H1 (cell line): ENCODE data around the gene KRTDAP. TPM values are rescaled to one million over a fixed set of nuclear protein-coding genes. Genes with fewer than 3 reads are reported as not detected.

ENCODE experiments used
- CTCF ChIA-PET: fragments of 300-600 bp; sonication (Branson Sonifier 250); formaldehyde crosslinking; loops from one replicate; lab custom pipeline; 2021; ENCODE audit not compliant: partially characterized antibody; lab: Charles Lee
- POLR2A ChIA-PET: fragments of 300-600 bp; sonication (Branson Sonifier 250); formaldehyde crosslinking; loops from one replicate; lab custom pipeline; 2021; ENCODE audit warnings: inconsistent platforms; ENCODE audit not compliant: partially characterized antibody; lab: Charles Lee
- DNase-seq, 2 experiments: peaks; one replicate each; pipeline versions ENCODE4 v3.0.0 to v3.0.0-alpha.2; 2010 to 2022; ENCODE audit warnings: low spot score in 2 of 2, low read depth in 1 of 2, mixed read lengths in 1 of 2
- FAIRE-seq: peaks from 2 replicates; lab custom pipeline; 2011; peaks lifted over from hg19 to GRCh38; lab: Jason Lieb, UNC
- H2AFZ ChIP-seq: 2 replicates; pipeline ENCODE4 v1.8.1; 2012; ENCODE audit warnings: low read length, inconsistent platforms
- H2AK5ac ChIP-seq: 2 replicates; pipeline ENCODE4 v1.6.1; 2013; ENCODE audit warnings: low read depth, low read length
- H2BK120ac ChIP-seq: replicated peaks from 2 replicates; pipeline ENCODE3; 2013; ENCODE audit warnings: low read depth, low read length, inconsistent platforms
- H2BK12ac ChIP-seq: 2 replicates; pipeline ENCODE4 v1.6.1; 2013; ENCODE audit warnings: low read depth, low read length
- H2BK15ac ChIP-seq: 2 replicates; pipeline ENCODE4 v1.6.1; 2013; ENCODE audit warnings: low read length
- H2BK20ac ChIP-seq: 2 replicates; pipeline ENCODE4 v1.6.1; 2013; ENCODE audit warnings: low read length
- H2BK5ac ChIP-seq: 2 replicates; pipeline ENCODE4 v1.6.1; 2013; ENCODE audit warnings: low read depth, low read length
- H3K14ac ChIP-seq: 2 replicates; pipeline ENCODE4 v1.6.1; 2013; ENCODE audit warnings: inconsistent platforms; ENCODE audit not compliant: insufficient read length
- H3K18ac ChIP-seq: 2 replicates; pipeline ENCODE4 v1.6.1; 2013; ENCODE audit warnings: low read length; ENCODE audit errors: extremely low read depth
- H3K23ac ChIP-seq: 2 replicates; pipeline ENCODE4 v1.6.1; 2013; ENCODE audit warnings: inconsistent platforms; ENCODE audit not compliant: insufficient read length
- H3K23me2 ChIP-seq: 2 replicates; pipeline ENCODE4 v1.6.1; 2013; ENCODE audit warnings: low read depth, low read length
- H3K27ac ChIP-seq: 2 replicates; pipeline ENCODE4 v1.6.1; 2011; ENCODE audit warnings: low read depth, low read length, inconsistent platforms
- H3K27me3 ChIP-seq, 4 experiments: replicated peaks in 1 of 4; 1 replicate in 1 of 4; 2 replicates in 3 of 4; pipeline versions ENCODE4 v1.6.1 to v1.8.1; 2011 to 2013; ENCODE audit warnings: low read length in 3 of 4, mild to moderate bottlenecking in 3 of 4, inconsistent platforms in 2 of 4, mixed read lengths in 2 of 4, moderate library complexity in 1 of 4; ENCODE audit not compliant: control insufficient read depth in 3 of 4, insufficient read depth in 3 of 4; ENCODE audit errors: extremely low read depth in 1 of 4
- H3K36me3 ChIP-seq, 4 experiments: 2 replicates each; pipeline versions ENCODE4 v1.6.1 to v1.8.1; 2011 to 2013; ENCODE audit warnings: mild to moderate bottlenecking in 4 of 4, low read length in 3 of 4, moderate library complexity in 2 of 4, control low read depth in 1 of 4, inconsistent platforms in 1 of 4; ENCODE audit not compliant: insufficient read depth in 4 of 4, control insufficient read depth in 2 of 4
- H3K4ac ChIP-seq: replicated peaks from 2 replicates; pipeline ENCODE3; 2013; ENCODE audit warnings: low read length, low read depth, mixed read lengths, inconsistent platforms; ENCODE audit not compliant: insufficient read length
- H3K4me1 ChIP-seq, 4 experiments: replicated peaks in 1 of 4; 1 replicate in 1 of 4; 2 replicates in 3 of 4; pipeline versions ENCODE4 v1.6.1 to v1.8.1; 2011 to 2013; ENCODE audit warnings: low read length in 3 of 4, inconsistent platforms in 2 of 4, mixed read lengths in 1 of 4; ENCODE audit not compliant: insufficient read depth in 4 of 4, control insufficient read depth in 3 of 4
- H3K4me2 ChIP-seq, 2 experiments: 2 replicates each; pipeline versions ENCODE4 v1.6.1 to v1.8.1; 2011 to 2013; ENCODE audit warnings: low read depth in 2 of 2, low read length in 2 of 2, control low read depth in 1 of 2, inconsistent platforms in 1 of 2, mild to moderate bottlenecking in 1 of 2; ENCODE audit not compliant: insufficient read depth in 1 of 2
- H3K4me3 ChIP-seq, 4 experiments: fragments of 200-600, 300-600 bp in 1 of 4; sonication (generic), shearing (Covaris generic), sonication (Bioruptor Twin) in 1 of 4; 2 replicates each; pipeline versions ENCODE4 v1.5.1 to v1.8.1; 2011 to 2016; ENCODE audit warnings: low read length in 4 of 4, low read depth in 3 of 4, control low read depth in 2 of 4, inconsistent platforms in 2 of 4, mild to moderate bottlenecking in 2 of 4, mixed read lengths in 1 of 4, moderate library complexity in 1 of 4; ENCODE audit not compliant: insufficient read depth in 2 of 4; ENCODE audit errors: extremely low read depth in 1 of 4
- H3K56ac ChIP-seq: replicated peaks from 2 replicates; pipeline ENCODE3; 2013; ENCODE audit warnings: low read depth, mild to moderate bottlenecking, mixed read lengths, low read length, inconsistent platforms; ENCODE audit not compliant: insufficient read length
- H3K79me1 ChIP-seq: 2 replicates; pipeline ENCODE4 v1.6.1; 2013; ENCODE audit warnings: low read depth, low read length, control low read depth
- H3K79me2 ChIP-seq, 2 experiments: 2 replicates each; pipeline versions ENCODE4 v1.6.1 to v1.8.1; 2012 to 2013; ENCODE audit warnings: low read length in 2 of 2, mild to moderate bottlenecking in 2 of 2, inconsistent platforms in 1 of 2; ENCODE audit not compliant: insufficient read depth in 2 of 2, control insufficient read depth in 1 of 2
- H3K9ac ChIP-seq, 4 experiments: replicated peaks in 1 of 4; 1 replicate in 1 of 4; 2 replicates in 3 of 4; pipeline versions ENCODE4 v1.6.1 to v1.8.1; 2011 to 2013; ENCODE audit warnings: low read depth in 3 of 4, low read length in 3 of 4, control low read depth in 2 of 4, mild to moderate bottlenecking in 2 of 4, moderate library complexity in 2 of 4, inconsistent platforms in 1 of 4; ENCODE audit errors: extremely low read depth in 1 of 4
- H3K9me3 ChIP-seq, 2 experiments: 2 replicates each; pipeline versions ENCODE4 v1.6.1 to v1.8.1; 2012 to 2013; ENCODE audit warnings: mild to moderate bottlenecking in 2 of 2, moderate library complexity in 2 of 2, control low read depth in 1 of 2, inconsistent platforms in 1 of 2, low read depth in 1 of 2, low read length in 1 of 2, mixed read lengths in 1 of 2; ENCODE audit not compliant: insufficient read depth in 2 of 2
- H4K20me1 ChIP-seq, 2 experiments: replicated peaks in 1 of 2; 2 replicates each; pipeline versions ENCODE3 to v1.8.1; 2011 to 2013; ENCODE audit warnings: inconsistent platforms in 2 of 2, low read length in 2 of 2, mild to moderate bottlenecking in 1 of 2; ENCODE audit not compliant: insufficient read depth in 2 of 2, control insufficient read depth in 1 of 2
- H4K5ac ChIP-seq: 2 replicates; pipeline ENCODE4 v1.6.1; 2013; ENCODE audit warnings: low read length, low read depth, mixed read lengths, inconsistent platforms; ENCODE audit not compliant: insufficient read length
- H4K8ac ChIP-seq: 2 replicates; pipeline ENCODE4 v1.8.0; 2013; ENCODE audit warnings: mild to moderate bottlenecking, moderate library complexity, low read length, inconsistent platforms; ENCODE audit not compliant: insufficient read depth; ENCODE audit errors: extremely low read depth
- H4K91ac ChIP-seq: replicated peaks from 2 replicates; pipeline ENCODE3; 2013; ENCODE audit warnings: low read length, mixed read lengths, inconsistent platforms; ENCODE audit not compliant: insufficient read length
- CEBPB ChIP-seq: IDR thresholded peaks from 2 replicates; pipeline ENCODE4 v1.6.1; 2012; ENCODE audit warnings: low read depth, low read length
- E2F6 ChIP-seq: IDR thresholded peaks from 2 replicates; pipeline ENCODE4 v1.6.1; 2012; ENCODE audit warnings: inconsistent platforms
- HDAC6 ChIP-seq: IDR thresholded peaks from one replicate; pipeline ENCODE4 v1.7.1; 2012; ENCODE audit warnings: low read depth, mild to moderate bottlenecking, inconsistent platforms, low read length, moderate library complexity
- JUN ChIP-seq: IDR thresholded peaks from 2 replicates; pipeline ENCODE4 v1.6.1; 2011; ENCODE audit warnings: low read depth, mild to moderate bottlenecking, improper control_type of control experiment, low read length
- KDM1A ChIP-seq: fragments of 200-600, 300-600 bp; sonication (generic); IDR thresholded peaks from 2 replicates; pipeline ENCODE4 v1.7.1; 2016; ENCODE audit warnings: mild to moderate bottlenecking, low read length, borderline replicate concordance
- KDM4A ChIP-seq: IDR thresholded peaks from one replicate; pipeline ENCODE4 v1.7.1; 2012; ENCODE audit warnings: low read depth, mild to moderate bottlenecking, moderate library complexity, low read length, inconsistent platforms; ENCODE audit not compliant: severe bottlenecking
- NANOG ChIP-seq: IDR thresholded peaks from 2 replicates; pipeline ENCODE4 v1.6.1; 2011; ENCODE audit warnings: low read length, low read depth, mild to moderate bottlenecking, inconsistent platforms; ENCODE audit not compliant: insufficient read depth, poor library complexity, severe bottlenecking
- POLR2AphosphoS5 ChIP-seq: IDR thresholded peaks from 2 replicates; pipeline ENCODE4 v1.6.1; 2011; ENCODE audit warnings: low read depth, low read length
- SIRT6 ChIP-seq: IDR thresholded peaks from one replicate; pipeline ENCODE4 v1.7.1; 2012; ENCODE audit warnings: low read length, inconsistent platforms
- SP1 ChIP-seq: IDR thresholded peaks from 2 replicates; pipeline ENCODE4 v1.6.1; 2011; ENCODE audit warnings: low read depth, low read length
- SP2 ChIP-seq: IDR thresholded peaks from 2 replicates; pipeline ENCODE4 v1.6.1; 2012; ENCODE audit warnings: mild to moderate bottlenecking, low read length, inconsistent platforms
- TBP ChIP-seq: IDR thresholded peaks from 2 replicates; pipeline ENCODE4 v1.6.1; 2011; ENCODE audit warnings: low read depth, low read length, improper control_type of control experiment
- WGBS, 2 experiments: shearing (Covaris generic) in 1 of 2; methylation state at CpG; one replicate each; pipeline versions ENCODE4 v1.1.6 to v1.1.7; 2013 to 2015; ENCODE audit warnings: low lambda C conversion rate in 2 of 2, mixed read lengths in 2 of 2, inconsistent platforms in 1 of 2, low coverage in 1 of 2, missing lambda C conversion rate in 1 of 2; ENCODE audit not compliant: insufficient replicate concordance in 2 of 2, insufficient coverage in 1 of 2, insufficient read length in 1 of 2; ENCODE audit errors: extremely low coverage in 1 of 2, missing lambda C conversion rate in 1 of 2; 5-methylcytosine and 5-hydroxymethylcytosine counted together
- polyA plus RNA-seq, 7 experiments: library from polyadenylated mRNA; depleted of rRNA in 3 of 7; stranded (reverse) in 5 of 7; unstranded in 2 of 7; fragments of >200 nt in 5 of 7; fragments of 200-250 nt in 2 of 7; gene quantifications; 1 replicate in 5 of 7; 2 replicates in 1 of 7; 4 replicates in 1 of 7; pipeline versions ENCODE4 v1.2.1 to v1.2.3, GENCODE V29; 2011 to 2013; ENCODE audit warnings: missing spikeins in 2 of 7, mixed read lengths in 2 of 7
- total RNA-seq: library from RNA; stranded (reverse); fragmentation: NEBNext Ultra II Directional; extraction: Animal tissue kit (Norgen Biotek cat#: 25700); gene quantifications from 2 replicates; pipeline ENCODE4 v1.2.1, GENCODE V29; 2021

Gene KRTDAP
- total and polyA plus RNA-seq, 2 of the 8 experiments (the other 6 are each of a cell fraction or from before 2014, with no cell fraction given): 0.69 to 0.88 TPM

GRCh38 chr19:35524181-35524837 lies 34.0 kb upstream of the KRTDAP start:
- Histone ChIP-seq H3K36me3 (no peaks in the 10 kb centered on the region), H3K4ac (no peak overlapping the region), H3K23ac (no peak overlapping the region), H3K18ac (peak overlapping the region; percentile 42; the same call in 1 of the 2 replicates), H2BK12ac (peak overlapping the region; percentile 2; the same call in 1 of the 2 replicates), H3K56ac (no peak overlapping the region), H3K14ac (no peak overlapping the region), H3K4me1 (peaks cover 7 to 22% (median 14%) of the 10 kb centered on the region in 4 experiments), H3K23me2 (peaks cover 3% of the 10 kb centered on the region; the same call in 1 of the 2 replicates), H2BK15ac (peak overlapping the region; percentile 31; the same call in 1 of the 2 replicates), H3K79me2 (no peaks in the 10 kb centered on the region), H2BK5ac (peak overlapping the region; percentile 1; the same call in 1 of the 2 replicates), H3K4me2 (peak overlapping the region; percentile 48 to 56), H3K9me3 (no peaks in the 10 kb centered on the region), H2AFZ (peak overlapping the region; percentile 77; the same call in 1 of the 2 replicates), H2BK120ac (no peak overlapping the region), H3K9ac (no peak overlapping the region), H3K27ac (no peak overlapping the region), H4K8ac (no peak overlapping the region; the same call in 1 of the 2 replicates), H2AK5ac (no peak overlapping the region), H2BK20ac (0 out of 2 replicates have a peak overlapping the region, but pooled peaks have one; percentile 29), H4K5ac (peak overlapping the region; percentile 21), H3K79me1 (no peaks in the 10 kb centered on the region), H3K4me3 (peak overlapping the region in 1 of 4 experiments; percentile 17; a peak in 3 of 8 replicates), H4K91ac (peak overlapping the region; percentile 16), H4K20me1 (no peaks in the 10 kb centered on the region), H3K27me3 (peaks cover 0 to 3% (median 0%) of the 10 kb centered on the region in 4 experiments; a peak in 2 of 7 replicates)
- POLR2A ChIA-PET: interaction anchor here (0.8 to 4.6 kb wide), 5 partner anchors 11 to 171 kb away, joined by 3 to 34 read pairs (median 3); no protein-coding TSS in a partner anchor
- CTCF ChIA-PET: interaction anchor here (0.6 to 2.3 kb wide), 5 partner anchors 10 to 870 kb away, joined by 3 to 11 read pairs (median 4); no protein-coding TSS in a partner anchor
- WGBS, 2 experiments: 30% methylated on average over 10 of the region's 11 CpGs; no CpG with 5 or more reads in 1 of the 2 experiments
- FAIRE-seq (no peak), DNase-seq (no peak)
- TF ChIP-seq SP2: no peak
- no peak for TF ChIP-seq KDM1A
- TF ChIP-seq TBP: no peak
- no peak for TF ChIP-seq SP1
- no peak for TF ChIP-seq JUN
- TF ChIP-seq E2F6: peak; percentile 49; the same call in 1 of the 2 replicates
- TF ChIP-seq CEBPB: no peak
- TF ChIP-seq NANOG: no peak
- peak; percentile 30 for TF ChIP-seq KDM4A
- TF ChIP-seq HDAC6: no peak
- no peak for TF ChIP-seq POLR2AphosphoS5
- TF ChIP-seq SIRT6: no peak
